GM13977 (cell line): ENCODE measurements around the gene CCDC159.
"Not testable (repeated sequence)": the region's sequence is repeated elsewhere in the genome, so short reads cannot be mapped to it uniquely, and the experiment has no call there.

Experiments used
- DNase-seq: peaks from one replicate; pipeline ENCODE4 v3.0.0; 2012; ENCODE audit warnings: low spot score
- CTCF ChIP-seq: IDR thresholded peaks from 2 replicates; pipeline ENCODE4 v1.5.1; 2012; ENCODE audit warnings: mild to moderate bottlenecking, control low read depth; ENCODE audit not compliant: insufficient read depth; ENCODE audit errors: extremely low read depth, missing control alignments
- in situ Hi-C: fragments of 300-500 bp; cut with MboI; formaldehyde crosslinking; loops from one replicate; pipeline ENCODE4 v1.12.0; 2022; ENCODE audit warnings: low sequenced_read_pairs, low pct_unique_long_range_greater_than_20kb, mixed read lengths, inconsistent platforms; ENCODE audit not compliant: unreplicated experiment

Gene CCDC159

DNA sequence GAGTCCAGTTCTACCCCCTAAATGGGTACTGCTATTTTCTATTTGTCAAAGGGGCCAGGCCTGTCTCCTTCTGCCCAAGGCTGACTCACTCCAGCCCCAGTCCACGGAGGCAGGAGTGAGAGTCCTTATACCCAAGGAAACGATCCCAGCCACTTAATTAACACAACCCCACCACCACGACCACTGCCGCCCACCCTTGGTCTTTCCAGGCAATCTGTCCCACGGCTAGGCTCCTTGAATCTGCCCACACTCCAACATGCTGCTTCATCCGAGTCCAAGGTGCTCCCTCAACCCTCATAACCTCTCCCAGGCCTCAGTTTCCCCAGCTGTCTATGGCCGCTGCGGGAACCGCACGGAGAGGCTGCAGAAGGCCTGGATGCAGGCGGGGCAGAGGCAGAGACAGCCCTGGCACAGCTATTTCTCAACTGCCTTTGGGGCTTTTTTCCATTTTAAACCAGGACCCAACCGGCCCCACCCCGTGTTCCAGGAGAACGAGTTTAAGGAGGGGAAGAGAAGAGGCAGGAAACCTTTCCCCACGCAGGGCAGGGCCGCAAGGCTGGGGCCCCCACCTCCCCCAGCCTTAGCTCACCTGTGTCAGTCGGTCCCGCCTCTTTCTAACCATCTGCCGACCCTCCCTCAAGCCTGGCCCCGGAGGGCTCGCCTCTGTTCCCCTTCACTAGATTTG lies 7.6 kb upstream of the CCDC159 start:
- in situ Hi-C loops = no loop called here
- no peak for DNase-seq
- no peak for TF ChIP-seq CTCF

DNA sequence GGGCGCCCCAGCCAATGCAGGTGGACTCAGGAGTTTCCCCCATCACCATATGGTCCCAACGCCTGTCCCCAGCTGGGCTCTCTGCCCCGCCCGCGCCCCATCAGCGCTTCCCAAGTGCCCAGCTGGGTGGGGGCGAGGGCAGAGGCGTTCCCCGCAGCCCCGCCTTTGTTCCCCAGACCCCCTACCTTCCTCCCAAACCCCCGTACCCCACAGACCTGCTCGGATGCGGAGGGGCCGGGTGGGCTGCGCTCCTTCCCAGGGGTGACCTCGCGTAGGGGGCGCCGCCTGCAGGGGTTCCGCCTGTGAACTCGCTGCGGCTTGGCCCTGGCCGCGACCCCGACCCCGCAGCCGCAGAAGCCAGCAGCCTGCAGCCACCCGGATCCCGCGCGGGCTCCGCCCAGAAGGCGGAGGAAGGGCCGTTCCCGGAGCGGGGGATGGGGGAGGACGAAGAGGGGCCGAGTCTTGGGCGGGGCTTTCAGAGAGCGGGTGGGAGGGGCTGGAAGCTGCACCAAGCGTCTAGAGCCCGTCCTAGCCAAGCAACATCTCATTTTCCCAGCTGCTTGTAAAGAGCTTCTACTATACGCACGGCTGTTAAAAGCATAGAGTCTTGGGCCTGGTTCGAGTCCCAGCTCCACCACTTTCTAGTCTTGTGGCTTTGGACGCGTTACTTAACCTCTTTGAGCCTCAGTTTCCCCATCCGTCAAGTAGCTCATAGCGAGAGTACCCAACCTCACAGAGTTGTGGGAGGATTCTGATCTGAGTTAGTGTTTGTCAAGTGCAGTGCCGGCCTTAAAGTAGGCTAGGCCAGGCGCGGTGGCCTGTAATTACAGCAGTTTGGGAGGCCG lies 6.8 kb upstream of the CCDC159 start, which contains the start of gene RAB3D:
Gene RAB3D, minus strand, starts transcription at position 404 of the 845 bp plus-strand sequence. CDS start 2,258 bp downstream, outside the sequence.
- in situ Hi-C loops = no loop called here
- DNase-seq = peak; percentile 97
- TF ChIP-seq CTCF = no peak

DNA sequence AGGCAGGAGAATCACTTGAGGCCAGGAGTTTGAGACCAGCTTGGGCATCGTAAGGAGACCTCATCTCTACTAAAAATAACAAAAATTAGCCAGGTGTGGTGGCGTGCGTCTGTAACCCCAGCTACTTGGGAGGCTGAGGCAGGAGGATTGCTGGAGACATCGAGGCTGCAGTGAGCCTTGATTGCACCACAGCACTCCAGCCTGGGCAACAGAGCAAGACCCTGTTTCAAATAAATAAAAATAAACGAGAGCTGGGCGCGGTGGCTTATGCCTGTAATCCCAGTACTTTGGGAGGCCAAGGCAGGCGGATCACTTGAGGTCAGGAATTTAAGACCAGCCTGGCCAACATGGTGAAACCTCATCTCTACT lies 6.2 kb upstream of the CCDC159 start:
- in situ Hi-C loops, DNase-seq: not testable (repeated sequence)

GRCh38 chr19:11342429-11342828 lies 3.9 kb upstream of the CCDC159 start:
- DNase-seq = no peak
- TF ChIP-seq CTCF = no peak
- in situ Hi-C loops = no loop called here

DNA sequence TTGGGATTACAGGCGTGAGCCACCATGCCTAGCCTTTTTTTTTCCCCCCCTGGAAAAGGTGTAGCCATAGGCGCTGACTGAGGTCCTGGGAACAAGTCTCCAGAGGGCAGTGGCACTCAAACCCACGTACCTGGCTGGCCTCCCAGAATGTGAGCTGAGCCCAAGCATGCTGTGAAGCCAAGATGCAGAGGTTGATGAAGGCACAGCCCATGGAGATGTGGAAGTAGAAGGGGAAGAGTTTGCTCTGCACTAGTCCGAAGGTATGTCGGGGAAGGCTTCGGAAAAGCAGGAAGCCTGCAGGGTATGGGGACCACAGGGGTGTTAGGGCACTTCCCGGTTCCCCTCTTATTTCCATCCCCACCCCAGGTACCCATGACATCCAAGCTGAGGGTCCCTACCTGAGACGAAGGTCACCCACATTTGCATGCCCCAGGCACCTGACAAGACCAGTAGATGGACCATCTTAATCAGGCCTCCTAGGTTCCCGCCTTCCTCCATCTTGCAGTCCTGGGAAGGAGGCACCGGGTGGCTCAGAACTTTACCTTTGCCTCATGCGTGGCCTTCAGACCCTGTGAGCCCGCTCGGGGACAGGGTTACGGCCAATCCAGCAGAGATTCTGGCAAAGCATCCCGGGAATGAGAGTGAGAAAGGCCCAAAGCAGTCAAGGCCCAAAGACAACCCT lies 1.1 kb upstream of the CCDC159 start:
- TF ChIP-seq CTCF = no peak
- DNase-seq = no peak
- in situ Hi-C loops = no loop called here

DNA sequence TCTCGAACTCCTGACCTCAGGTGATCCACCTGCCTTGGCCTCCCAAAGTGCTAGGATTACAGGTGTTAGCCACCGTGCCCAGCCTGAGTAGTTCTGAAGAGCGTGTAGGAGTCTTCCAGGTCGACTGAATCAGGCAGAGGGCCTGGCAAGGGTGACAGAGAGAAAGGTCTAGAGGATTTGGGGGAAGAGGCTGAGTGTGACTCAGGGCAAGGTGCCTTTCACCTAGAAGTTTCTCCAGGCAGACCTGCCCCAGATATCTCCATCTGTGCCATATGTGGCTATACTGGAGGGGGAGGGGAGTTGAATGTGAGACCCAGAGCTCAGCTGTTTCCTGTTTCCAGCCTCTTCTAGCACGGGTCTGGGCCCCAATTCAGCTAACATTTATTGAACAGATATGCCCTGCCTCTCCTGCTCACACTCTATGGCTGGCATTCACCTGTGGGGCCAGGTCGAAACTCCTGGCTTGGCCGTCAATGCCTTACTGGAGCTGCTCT lies 1.3 kb downstream of the CCDC159 start:
- in situ Hi-C loops = no loop called here

More for the DNA sequence above, 1.3 kb downstream of the CCDC159 start:
- TF ChIP-seq CTCF = no peak
- DNase-seq = no peak
